Spleen (tissue), 3 donors: ENCODE results near the gene MEX3D.

Source experiments
- POLR2A ChIP-seq, 3 donors: fragments of 450-650 bp; IDR thresholded peaks; one replicate each; pipeline ENCODE4 v1.5.1; 2017; ENCODE audit warnings: antibody characterized with exemption in 3 of 3, mild to moderate bottlenecking in 1 of 3
- POLR2AphosphoS5 ChIP-seq, 3 donors: sonication (generic); formaldehyde crosslinking; IDR thresholded peaks; one replicate each; pipeline ENCODE4 v1.5.1; 2017; ENCODE audit warnings: antibody characterized with exemption in 3 of 3

GRCh38 chr19:1591421-1592023, 23.4 kb upstream of the MEX3D start:
- TF ChIP-seq POLR2AphosphoS5 (IDR thresholded peaks at IDR 0.05) (peak in 1 of 3 donors; percentile 51), POLR2A (IDR thresholded peaks at IDR 0.05) (no peak)
